ENCODE results near the gene ZSWIM1.
"Not testable (repeated sequence)": the region's sequence is repeated elsewhere in the genome, so short reads cannot be mapped to it uniquely, and the experiment has no call there.

DNA sequence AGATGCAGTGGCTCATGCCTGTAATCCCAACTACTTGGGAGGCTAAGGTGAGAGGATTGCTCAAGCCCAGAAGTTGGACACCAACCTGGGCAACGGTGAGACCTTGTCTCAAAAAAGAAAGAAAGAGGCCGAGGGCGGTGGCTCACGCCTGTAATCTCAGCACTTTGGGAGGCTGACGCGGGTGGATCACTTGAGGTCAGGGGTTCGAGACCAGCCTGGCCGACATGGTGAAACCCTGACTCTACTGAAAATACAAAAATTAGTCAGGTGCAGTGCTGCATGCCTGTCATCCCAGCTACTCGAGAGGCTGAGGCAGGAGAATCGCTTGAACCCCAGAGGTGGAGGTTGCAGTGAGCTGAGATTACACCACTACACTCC is 6.9 kb upstream of the ZSWIM1 start:
- TF ChIP-seq RXRA (IDR thresholded peaks at IDR 0.05; ENCODE audit: insufficient read depth, low read depth, low read length); GTF2F1 (IDR thresholded peaks at IDR 0.05; ENCODE audit: borderline replicate concordance, low read depth, low read length); POU5F1 (IDR thresholded peaks at IDR 0.05; ENCODE audit: low read depth, low read length): not testable (repeated sequence)
- TF ChIP-seq, protein P1, sequence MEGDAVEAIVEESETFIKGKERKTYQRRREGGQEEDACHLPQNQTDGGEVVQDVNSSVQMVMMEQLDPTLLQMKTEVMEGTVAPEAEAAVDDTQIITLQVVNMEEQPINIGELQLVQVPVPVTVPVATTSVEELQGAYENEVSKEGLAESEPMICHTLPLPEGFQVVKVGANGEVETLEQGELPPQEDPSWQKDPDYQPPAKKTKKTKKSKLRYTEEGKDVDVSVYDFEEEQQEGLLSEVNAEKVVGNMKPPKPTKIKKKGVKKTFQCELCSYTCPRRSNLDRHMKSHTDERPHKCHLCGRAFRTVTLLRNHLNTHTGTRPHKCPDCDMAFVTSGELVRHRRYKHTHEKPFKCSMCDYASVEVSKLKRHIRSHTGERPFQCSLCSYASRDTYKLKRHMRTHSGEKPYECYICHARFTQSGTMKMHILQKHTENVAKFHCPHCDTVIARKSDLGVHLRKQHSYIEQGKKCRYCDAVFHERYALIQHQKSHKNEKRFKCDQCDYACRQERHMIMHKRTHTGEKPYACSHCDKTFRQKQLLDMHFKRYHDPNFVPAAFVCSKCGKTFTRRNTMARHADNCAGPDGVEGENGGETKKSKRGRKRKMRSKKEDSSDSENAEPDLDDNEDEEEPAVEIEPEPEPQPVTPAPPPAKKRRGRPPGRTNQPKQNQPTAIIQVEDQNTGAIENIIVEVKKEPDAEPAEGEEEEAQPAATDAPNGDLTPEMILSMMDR (IDR thresholded peaks at IDR 0.05; ENCODE audit: control extremely low read depth in 1 of 3, insufficient read depth in 1 of 3, low read depth in 1 of 3, low read length in 3 of 3): not testable (repeated sequence)

All from H1 (cell line).